ENCODE data around the gene TMEM200B.

DNA sequence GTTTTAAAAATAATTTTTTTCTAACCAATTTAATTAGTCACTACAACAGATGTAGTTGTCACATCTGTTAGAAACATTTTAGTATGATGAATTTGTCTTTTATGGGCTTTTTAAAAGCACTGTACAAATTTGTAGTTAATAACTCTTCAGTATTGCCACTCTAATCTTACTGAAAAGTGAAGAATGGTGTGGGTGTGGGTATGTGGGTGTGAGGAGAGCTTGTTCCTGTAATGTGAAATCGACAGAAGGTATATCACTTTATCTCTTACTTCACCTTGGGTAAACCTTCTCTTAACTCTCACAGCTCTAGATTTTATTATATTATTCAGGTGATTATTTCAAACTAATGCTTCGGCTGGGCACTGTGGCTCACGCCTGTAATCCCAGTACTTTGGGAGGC lies 42.5 kb downstream of the TMEM200B start:
- TF ChIP-seq CTCF (IDR thresholded peaks at IDR 0.05) (no peak), POLR2A (IDR thresholded peaks at IDR 0.05) (no peak)
